ENCODE results near the gene CBLIF.

- TF ChIP-seq CTCF (IDR thresholded peaks at IDR 0.05): no peak
- no peak for TF ChIP-seq POLR2A (IDR thresholded peaks at IDR 0.05)
Measured at GRCh38 chr11:59807047-59807610, 38.2 kb downstream of the CBLIF start.
